Measurements from ENCODE around the gene EPB41L3. TPM values are rescaled to one million over a fixed set of nuclear protein-coding genes. Genes with fewer than 3 reads are reported as not detected.

Gene EPB41L3
- total RNA-seq, 1 experiment from 2014 or later: not detected

DNA sequence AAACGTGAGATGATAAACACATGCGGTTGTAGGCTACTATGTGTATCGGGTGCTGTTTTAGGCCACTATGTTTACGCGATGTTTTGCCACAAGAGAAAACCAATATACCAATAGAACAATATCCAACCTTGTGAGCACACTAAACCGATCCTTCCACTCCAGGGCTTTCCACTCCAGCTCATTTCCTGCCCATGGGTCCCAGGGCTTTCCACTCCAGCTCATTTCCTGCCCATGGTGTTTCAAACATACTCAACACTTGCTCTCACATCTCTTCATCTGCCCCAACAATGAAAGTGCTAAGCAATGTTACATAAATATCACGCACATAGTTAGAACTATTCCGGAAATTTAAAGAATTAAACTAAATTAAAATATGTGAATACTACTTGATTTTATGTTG lies 80.0 kb downstream of the EPB41L3 start:
- Histone ChIP-seq H3K9me3 (ENCODE audit: low read length) (no peaks in the 10 kb centered on the region), H3K9me2 (replicated peaks; ENCODE audit: insufficient read depth, low read length) (no peaks in the 10 kb centered on the region), H2AFZ (ENCODE audit: low read length) (no peak overlapping the region), H3K36me3 (ENCODE audit: insufficient read depth, low read length) (no peaks in the 10 kb centered on the region), H3K27ac (ENCODE audit: low read length) (no peak overlapping the region), H4K20me1 (ENCODE audit: insufficient read depth, low read depth, low read length) (no peaks in the 10 kb centered on the region), H3K79me2 (ENCODE audit: low read length) (no peaks in the 10 kb centered on the region), H3K4me3 (ENCODE audit: low read length) (no peak overlapping the region), H3K4me1 (ENCODE audit: low read length) (no peaks in the 10 kb centered on the region), H3K9ac (ENCODE audit: low read length) (no peak overlapping the region), H3K4me2 (ENCODE audit: low read depth, low read length, poor library complexity, severe bottlenecking) (no peak overlapping the region), H3K27me3 (ENCODE audit: low read length) (no peaks in the 10 kb centered on the region)
- DNase-seq: no peak

DNA sequence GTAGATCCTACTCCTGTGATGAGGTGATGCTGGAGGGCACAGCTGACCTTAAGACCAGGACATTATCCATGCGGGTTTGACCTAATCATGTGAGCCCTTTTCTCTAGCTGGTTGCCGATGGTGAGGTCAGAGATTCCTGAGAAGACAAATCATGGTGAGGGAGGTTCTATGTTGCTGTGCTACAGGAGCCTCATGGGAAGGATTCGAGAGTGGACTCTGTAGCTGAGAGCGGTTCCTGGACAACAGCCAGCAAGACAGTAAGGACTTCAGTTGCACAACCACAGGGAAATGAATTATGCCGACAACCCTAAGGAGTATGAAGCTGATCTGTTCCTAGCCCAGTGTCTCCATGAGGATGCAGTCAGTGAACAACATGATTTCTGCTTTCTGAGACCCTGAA lies 80.4 kb downstream of the EPB41L3 start:
- no peaks in the 10 kb centered on the region for H3K9me2 ChIP-seq (replicated peaks; ENCODE audit: insufficient read depth, low read length)
- H3K4me2 ChIP-seq (ENCODE audit: low read depth, low read length, poor library complexity, severe bottlenecking): no peak overlapping the region
- no peak overlapping the region for H2AFZ ChIP-seq (ENCODE audit: low read length)
- H3K27me3 ChIP-seq (ENCODE audit: low read length): no peaks in the 10 kb centered on the region
- DNase-seq: no peak
- no peaks in the 10 kb centered on the region for H3K4me1 ChIP-seq (ENCODE audit: low read length)
- H4K20me1 ChIP-seq (ENCODE audit: insufficient read depth, low read depth, low read length): no peaks in the 10 kb centered on the region
- H3K36me3 ChIP-seq (ENCODE audit: insufficient read depth, low read length): no peaks in the 10 kb centered on the region
- H3K9me3 ChIP-seq (ENCODE audit: low read length): no peaks in the 10 kb centered on the region
- H3K27ac ChIP-seq (ENCODE audit: low read length): no peak overlapping the region
- no peak overlapping the region for H3K4me3 ChIP-seq (ENCODE audit: low read length)
- H3K9ac ChIP-seq (ENCODE audit: low read length): no peak overlapping the region
- no peaks in the 10 kb centered on the region for H3K79me2 ChIP-seq (ENCODE audit: low read length)

DNA sequence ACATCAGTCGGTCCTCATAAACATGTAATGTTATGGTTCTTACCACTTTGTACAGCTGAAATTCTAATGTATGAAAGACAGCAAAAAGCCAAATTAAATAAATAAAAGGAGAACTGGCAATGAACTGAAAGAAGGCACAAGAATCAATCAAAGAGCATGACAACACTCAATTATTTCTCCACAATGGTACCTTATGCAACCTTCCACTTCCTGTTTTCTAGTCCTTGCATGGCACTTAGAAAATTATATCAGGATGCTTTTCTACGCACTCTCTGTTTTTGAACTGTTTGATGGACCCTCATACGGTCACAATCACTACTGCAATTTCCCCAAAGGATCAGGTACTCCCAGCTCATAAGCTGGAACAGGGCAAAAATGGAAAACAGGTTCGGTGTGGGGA lies 81.6 kb downstream of the EPB41L3 start:
- H3K4me2 ChIP-seq (ENCODE audit: low read depth, low read length, poor library complexity, severe bottlenecking): no peak overlapping the region

DNA sequence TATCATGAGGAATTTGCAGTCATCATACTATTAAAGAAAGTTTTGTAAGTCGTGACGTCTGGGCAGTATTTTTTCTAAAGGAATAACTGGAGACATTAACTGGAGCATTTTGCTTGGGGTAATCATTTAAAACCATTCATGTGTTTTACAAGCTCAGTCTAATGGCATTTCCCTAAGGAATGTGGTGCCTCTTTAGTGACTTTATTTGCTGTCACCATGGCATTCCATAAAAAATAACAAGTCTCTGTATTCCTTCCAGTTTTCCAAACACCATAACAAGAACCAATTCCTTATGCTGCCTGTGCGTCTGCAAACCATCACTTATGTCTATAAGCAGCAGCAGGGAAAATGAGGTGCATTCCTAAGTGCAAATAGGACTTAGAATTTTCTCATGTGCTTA lies 82.8 kb downstream of the EPB41L3 start:
- no peaks in the 10 kb centered on the region for H3K79me2 ChIP-seq (ENCODE audit: low read length)
- H2AFZ ChIP-seq (ENCODE audit: low read length): no peak overlapping the region
- H3K9me3 ChIP-seq (ENCODE audit: low read length): no peaks in the 10 kb centered on the region
- no peak overlapping the region for H3K4me3 ChIP-seq (ENCODE audit: low read length)
- no peaks in the 10 kb centered on the region for H3K9me2 ChIP-seq (replicated peaks; ENCODE audit: insufficient read depth, low read length)
- no peaks in the 10 kb centered on the region for H3K36me3 ChIP-seq (ENCODE audit: insufficient read depth, low read length)
- H3K27me3 ChIP-seq (ENCODE audit: low read length): no peaks in the 10 kb centered on the region
- no peak overlapping the region for H3K4me2 ChIP-seq (ENCODE audit: low read depth, low read length, poor library complexity, severe bottlenecking)
- H3K27ac ChIP-seq (ENCODE audit: low read length): no peak overlapping the region
- no peak overlapping the region for H3K9ac ChIP-seq (ENCODE audit: low read length)
- no peak for DNase-seq
- no peaks in the 10 kb centered on the region for H3K4me1 ChIP-seq (ENCODE audit: low read length)
- H4K20me1 ChIP-seq (ENCODE audit: insufficient read depth, low read depth, low read length): no peaks in the 10 kb centered on the region

More for the DNA sequence above, 81.6 kb downstream of the EPB41L3 start:
- Histone ChIP-seq H2AFZ (ENCODE audit: low read length) (no peak overlapping the region), H3K4me3 (ENCODE audit: low read length) (no peak overlapping the region), H3K79me2 (ENCODE audit: low read length) (no peaks in the 10 kb centered on the region), H4K20me1 (ENCODE audit: insufficient read depth, low read depth, low read length) (no peaks in the 10 kb centered on the region), H3K36me3 (ENCODE audit: insufficient read depth, low read length) (no peaks in the 10 kb centered on the region), H3K4me1 (ENCODE audit: low read length) (no peaks in the 10 kb centered on the region), H3K27me3 (ENCODE audit: low read length) (no peaks in the 10 kb centered on the region), H3K9me2 (replicated peaks; ENCODE audit: insufficient read depth, low read length) (no peaks in the 10 kb centered on the region), H3K9ac (ENCODE audit: low read length) (no peak overlapping the region), H3K9me3 (ENCODE audit: low read length) (no peaks in the 10 kb centered on the region), H3K27ac (ENCODE audit: low read length) (no peak overlapping the region)
- DNase-seq: no peak

DNA sequence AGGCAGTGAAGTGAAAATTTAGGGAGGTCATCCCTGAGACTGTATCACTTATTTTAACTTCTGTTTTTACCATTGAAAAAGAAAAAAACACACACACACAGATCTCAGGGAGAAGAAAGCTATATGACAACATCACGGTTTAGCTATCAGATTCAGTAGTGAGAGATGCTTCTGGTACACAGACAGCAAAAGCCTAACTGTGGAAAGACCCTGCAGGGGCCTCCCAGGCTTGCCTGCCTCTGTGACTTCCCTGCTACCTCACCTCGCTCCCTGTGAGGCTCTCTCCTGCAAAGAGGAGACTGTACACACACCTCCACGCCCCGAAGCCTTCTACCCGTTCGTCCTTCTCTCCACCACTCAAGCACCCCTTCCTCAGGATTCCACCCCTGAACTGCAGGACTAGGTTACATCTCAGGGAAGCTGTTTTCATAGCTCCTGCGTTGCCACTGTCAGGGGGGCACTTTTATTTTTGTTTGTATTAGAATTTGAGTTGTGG lies 86.3 kb downstream of the EPB41L3 start:
- Histone ChIP-seq H3K79me2 (ENCODE audit: low read length) (no peaks in the 10 kb centered on the region), H3K9me3 (ENCODE audit: low read length) (no peaks in the 10 kb centered on the region), H4K20me1 (ENCODE audit: insufficient read depth, low read depth, low read length) (no peaks in the 10 kb centered on the region), H3K36me3 (ENCODE audit: insufficient read depth, low read length) (no peaks in the 10 kb centered on the region), H3K4me3 (ENCODE audit: low read length) (no peak overlapping the region), H2AFZ (ENCODE audit: low read length) (no peak overlapping the region), H3K9me2 (replicated peaks; ENCODE audit: insufficient read depth, low read length) (no peaks in the 10 kb centered on the region), H3K4me1 (ENCODE audit: low read length) (no peaks in the 10 kb centered on the region), H3K27ac (ENCODE audit: low read length) (no peak overlapping the region), H3K9ac (ENCODE audit: low read length) (no peak overlapping the region), H3K27me3 (ENCODE audit: low read length) (no peaks in the 10 kb centered on the region), H3K4me2 (ENCODE audit: low read depth, low read length, poor library complexity, severe bottlenecking) (no peak overlapping the region)
- DNase-seq: no peak

DNA sequence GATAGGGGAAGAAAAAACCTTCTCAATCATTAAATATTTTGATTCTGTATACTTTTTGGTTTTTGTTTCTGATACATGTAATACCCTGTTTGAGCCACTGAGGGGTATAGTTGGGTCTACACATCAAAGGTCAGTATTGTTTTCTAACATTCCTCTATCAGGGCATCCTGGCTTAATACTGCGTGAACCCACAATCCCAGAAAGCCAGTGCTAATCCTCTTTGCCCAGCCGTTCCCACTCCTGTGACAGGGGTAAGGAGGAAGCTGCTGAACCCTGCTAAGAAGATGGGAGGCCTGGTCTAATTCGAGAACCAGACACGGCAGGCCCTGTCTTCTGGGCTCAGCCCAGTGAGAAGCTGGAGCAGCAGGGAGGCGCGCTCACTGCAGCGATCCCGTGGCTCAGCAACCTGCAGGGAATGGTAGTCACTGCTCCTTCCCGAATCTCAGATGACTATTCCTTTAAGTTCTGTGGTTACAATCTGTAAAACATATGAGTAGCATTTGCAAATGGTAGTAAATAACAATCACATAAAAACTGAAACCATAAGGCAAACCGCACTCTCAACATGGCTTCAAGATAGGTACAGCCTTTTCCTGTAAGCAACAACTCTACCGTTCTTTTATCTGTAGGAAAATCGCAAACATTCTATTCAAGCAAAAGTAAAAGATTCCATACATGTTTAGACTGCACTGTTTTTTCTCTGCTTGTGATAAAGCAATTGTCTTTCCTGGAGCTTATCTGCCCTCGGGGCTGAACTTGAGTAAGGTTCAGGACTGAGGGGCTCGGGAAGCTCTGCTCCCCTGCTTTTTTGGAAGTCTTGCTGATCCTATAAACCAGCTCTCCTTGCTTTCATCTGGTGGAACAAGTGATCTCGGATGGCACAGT lies 87.0 kb downstream of the EPB41L3 start:
- no peaks in the 10 kb centered on the region for H4K20me1 ChIP-seq (ENCODE audit: insufficient read depth, low read depth, low read length)
- H3K9me2 ChIP-seq (replicated peaks; ENCODE audit: insufficient read depth, low read length): no peaks in the 10 kb centered on the region
- no peak overlapping the region for H3K4me2 ChIP-seq (ENCODE audit: low read depth, low read length, poor library complexity, severe bottlenecking)
- no peaks in the 10 kb centered on the region for H3K27me3 ChIP-seq (ENCODE audit: low read length)
- H3K27ac ChIP-seq (ENCODE audit: low read length): no peak overlapping the region
- H3K4me1 ChIP-seq (ENCODE audit: low read length): no peaks in the 10 kb centered on the region
- no peak overlapping the region for H3K4me3 ChIP-seq (ENCODE audit: low read length)
- H3K9me3 ChIP-seq (ENCODE audit: low read length): no peaks in the 10 kb centered on the region
- DNase-seq: peak; percentile 52
- no peak overlapping the region for H3K9ac ChIP-seq (ENCODE audit: low read length)
- H2AFZ ChIP-seq (ENCODE audit: low read length): no peak overlapping the region
- H3K79me2 ChIP-seq (ENCODE audit: low read length): no peaks in the 10 kb centered on the region
- no peaks in the 10 kb centered on the region for H3K36me3 ChIP-seq (ENCODE audit: insufficient read depth, low read length)

DNA sequence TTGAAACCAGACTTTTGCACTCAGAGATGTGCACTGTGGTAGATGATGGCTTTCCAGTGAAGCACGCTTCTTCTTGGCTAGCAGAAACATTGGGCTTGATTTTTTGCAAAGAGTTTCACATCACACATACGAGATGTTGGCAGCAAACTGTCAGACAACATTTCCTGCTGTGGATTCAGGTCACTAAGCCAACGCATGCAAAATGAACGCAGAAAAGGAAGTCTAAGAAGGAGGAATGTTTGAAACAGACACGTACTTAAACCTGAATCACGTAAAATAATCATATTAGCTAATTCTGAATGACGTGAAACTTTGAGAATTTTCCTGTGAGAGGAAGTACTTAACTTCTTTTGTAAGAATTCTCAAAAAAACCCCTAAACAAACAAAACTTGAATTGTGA lies 88.1 kb downstream of the EPB41L3 start:
- Histone ChIP-seq H3K9ac (ENCODE audit: low read length) (no peak overlapping the region), H3K4me1 (ENCODE audit: low read length) (no peaks in the 10 kb centered on the region), H4K20me1 (ENCODE audit: insufficient read depth, low read depth, low read length) (no peaks in the 10 kb centered on the region), H3K9me2 (replicated peaks; ENCODE audit: insufficient read depth, low read length) (no peaks in the 10 kb centered on the region), H3K9me3 (ENCODE audit: low read length) (no peaks in the 10 kb centered on the region), H2AFZ (ENCODE audit: low read length) (no peak overlapping the region), H3K36me3 (ENCODE audit: insufficient read depth, low read length) (no peaks in the 10 kb centered on the region), H3K4me2 (ENCODE audit: low read depth, low read length, poor library complexity, severe bottlenecking) (no peak overlapping the region), H3K79me2 (ENCODE audit: low read length) (no peaks in the 10 kb centered on the region), H3K27me3 (ENCODE audit: low read length) (no peaks in the 10 kb centered on the region), H3K4me3 (ENCODE audit: low read length) (no peak overlapping the region), H3K27ac (ENCODE audit: low read length) (no peak overlapping the region)
- no peak for DNase-seq

DNA sequence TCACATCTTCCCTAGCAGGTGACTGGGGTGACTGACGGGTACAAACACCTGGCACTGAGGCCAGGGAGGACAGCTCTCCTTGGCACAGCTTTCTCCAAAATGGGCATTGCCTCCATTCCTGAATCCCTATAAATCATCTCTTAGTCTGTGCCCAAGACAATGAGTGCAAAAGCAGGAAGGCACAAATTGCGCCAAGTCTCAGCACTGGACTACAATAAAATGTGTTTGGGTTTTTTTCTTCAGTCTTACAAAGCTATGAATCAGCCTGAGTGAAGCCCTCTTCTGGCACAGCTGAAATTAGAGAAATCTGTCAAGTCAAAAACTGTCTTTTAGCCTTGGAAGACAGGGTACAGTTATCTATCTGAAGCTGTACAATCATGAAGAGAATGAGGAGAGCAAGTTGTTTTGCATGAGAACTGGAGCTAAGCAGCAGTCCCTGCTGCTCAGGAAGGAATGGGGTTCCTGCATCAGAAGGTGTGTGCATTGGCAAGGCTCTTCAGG lies 90.8 kb downstream of the EPB41L3 start:
- Histone ChIP-seq H3K9me2 (replicated peaks; ENCODE audit: insufficient read depth, low read length) (no peaks in the 10 kb centered on the region), H2AFZ (ENCODE audit: low read length) (no peak overlapping the region), H3K79me2 (ENCODE audit: low read length) (no peaks in the 10 kb centered on the region), H3K27ac (ENCODE audit: low read length) (no peak overlapping the region), H3K4me3 (ENCODE audit: low read length) (no peak overlapping the region), H3K9me3 (ENCODE audit: low read length) (no peaks in the 10 kb centered on the region), H3K36me3 (ENCODE audit: insufficient read depth, low read length) (no peaks in the 10 kb centered on the region), H3K27me3 (ENCODE audit: low read length) (no peaks in the 10 kb centered on the region), H3K9ac (ENCODE audit: low read length) (no peak overlapping the region), H3K4me1 (ENCODE audit: low read length) (no peaks in the 10 kb centered on the region), H3K4me2 (ENCODE audit: low read depth, low read length, poor library complexity, severe bottlenecking) (no peak overlapping the region), H4K20me1 (ENCODE audit: insufficient read depth, low read depth, low read length) (no peaks in the 10 kb centered on the region)
- no peak for DNase-seq
